ENCODE measurements around the gene GLI3.

The GLI3 gene

GRCh38 chr7:41911792-41912191 lies 325.2 kb downstream of the GLI3 start:
- DNase-seq: no peak
